A549 (cell line): Measurements from ENCODE around the gene ARRDC2. TPM values are rescaled to one million over a fixed set of nuclear protein-coding genes. Genes with fewer than 3 reads are reported as not detected.
A peak's percentile ranks its signal among the peaks of the same experiment; 100 is the strongest.

Experiments used
- ATAC-seq, 2 experiments: fragments of 200-7000 bp in 1 of 2; fragments of >200 bp in 1 of 2; cut with Nextera tagmentation in 1 of 2; cut with Tn5 transposase in 1 of 2; 3 replicates each; pipeline versions ENCODE4 v1.8.0 to v1.9.1; 2018 to 2020; ENCODE audit warnings: mild to moderate bottlenecking in 1 of 2, moderate library complexity in 1 of 2
- CTCF ChIA-PET: fragments of 300-600 bp; sonication (Branson Sonifier 250); formaldehyde crosslinking; extraction: SDS; loops from one replicate; lab custom pipeline; 2021; ENCODE audit warnings: antibody characterized with exemption, inconsistent platforms; lab: Yijun Ruan, JAX
- POLR2A ChIA-PET: fragments of 350-600 bp; formaldehyde crosslinking; extraction: SDS; loops from one replicate; lab custom pipeline; 2021; ENCODE audit warnings: antibody characterized with exemption, inconsistent platforms; lab: Yijun Ruan, JAX
- DNase-seq, 2 experiments: peaks; one replicate each; pipeline versions ENCODE4 v3.0.0 to v3.0.0-alpha.2; 2011 to 2016; ENCODE audit warnings: low read depth in 1 of 2, low spot score in 1 of 2
- FAIRE-seq: peaks from 2 replicates; lab custom pipeline; 2011; peaks lifted over from hg19 to GRCh38; lab: Jason Lieb, UNC
- H3K27ac ChIP-seq, 2 experiments: fragments of >200 bp; sonication (Bioruptor Twin); formaldehyde crosslinking; 3 replicates each; pipeline ENCODE4 v1.5.1; 2016 to 2017
- H3K4me1 ChIP-seq: fragments of >200 bp; sonication (Bioruptor Twin); formaldehyde crosslinking; 3 replicates; pipeline ENCODE4 v1.6.1; 2016
- H3K4me2 ChIP-seq: fragments of >200 bp; sonication (Bioruptor Twin); formaldehyde crosslinking; 3 replicates; pipeline ENCODE4 v1.6.1; 2016
- H3K4me3 ChIP-seq: fragments of >200 bp; sonication (Bioruptor Twin); formaldehyde crosslinking; 3 replicates; pipeline ENCODE4 v1.5.1; 2016
- H3K9me3 ChIP-seq: fragments of >200 bp; sonication (Bioruptor Twin); formaldehyde crosslinking; 3 replicates; pipeline ENCODE4 v1.6.1; 2016
- FOSL2 ChIP-seq, 2 experiments: fragments of 450-650 bp in 1 of 2; fragments of >200 bp in 1 of 2; sonication (Bioruptor Twin) in 1 of 2; formaldehyde crosslinking; IDR thresholded peaks; 2 replicates each; pipeline versions ENCODE4 v1.5.0 to v1.6.1; 2016 to 2020; ENCODE audit warnings: mild to moderate bottlenecking in 1 of 2, moderate library complexity in 1 of 2
- FOXS1 ChIP-seq: fragments of 250-450 bp; sonication (Bioruptor Pico); IDR thresholded peaks from 2 replicates; pipeline ENCODE4 v1.5.0; 2020; ENCODE audit warnings: mild to moderate bottlenecking, moderate library complexity
- GATA3 ChIP-seq: IDR thresholded peaks from 2 replicates; pipeline ENCODE4 v1.6.1; 2012; ENCODE audit warnings: borderline replicate concordance
- HOXA7 ChIP-seq: fragments of 250-450 bp; sonication (Bioruptor Pico); IDR thresholded peaks from 2 replicates; pipeline ENCODE4 v1.5.0; 2020; ENCODE audit warnings: mild to moderate bottlenecking, moderate library complexity
- MYC ChIP-seq: IDR thresholded peaks from 2 replicates; pipeline ENCODE4 v1.6.1; 2012; ENCODE audit warnings: mild to moderate bottlenecking, inconsistent platforms, low read length, improper control_type of control experiment, borderline replicate concordance
- NPAS2 ChIP-seq: fragments of 250-450 bp; sonication (Bioruptor Pico); IDR thresholded peaks from 2 replicates; pipeline ENCODE4 v1.8.0; 2022; ENCODE audit warnings: mild to moderate bottlenecking, moderate library complexity, borderline replicate concordance
- POLR2AphosphoS2 ChIP-seq: conservative IDR thresholded peaks from 2 replicates; pipeline ENCODE4 v1.6.1; 2012; ENCODE audit warnings: low read length, improper control_type of control experiment, inconsistent platforms
- RARB ChIP-seq: fragments of 250-450 bp; sonication (Bioruptor Pico); IDR thresholded peaks from 2 replicates; pipeline ENCODE4 v1.8.0; 2021; ENCODE audit warnings: mild to moderate bottlenecking, moderate library complexity
- RCOR1 ChIP-seq: fragments of 150-350 bp; IDR thresholded peaks from 2 replicates; pipeline ENCODE4 v1.6.1; 2014; ENCODE audit warnings: antibody characterized with exemption, low read length, low read depth
- ZFP36 ChIP-seq: fragments of 450-650 bp; IDR thresholded peaks from 2 replicates; pipeline ENCODE4 v1.6.1; 2014; ENCODE audit warnings: borderline replicate concordance; ENCODE audit not compliant: partially characterized antibody
- WGBS: methylation state at CpG from one replicate; pipeline ENCODE4 v1.1.6; 2017; ENCODE audit errors: missing lambda C conversion rate; 5-methylcytosine and 5-hydroxymethylcytosine counted together
- polyA plus RNA-seq, 4 experiments: library from polyadenylated mRNA; depleted of rRNA in 3 of 4; stranded (reverse); fragments of >200 nt; fragmentation: RNase III in 1 of 4; extraction: RNeasy Plus Mini Kit Qiagen cat#74134 plus additional on column Dnase treatment in 1 of 4; gene quantifications; 2 replicates in 3 of 4; 3 replicates in 1 of 4; pipeline ENCODE4 v1.2.3, GENCODE V29; 2011 to 2017
- TF ChIP-seq, protein P1 (sequence below): fragments of >200 bp; sonication (Bioruptor Twin); formaldehyde crosslinking; IDR thresholded peaks from 3 replicates; pipeline ENCODE4 v1.6.1; 2016
- TF ChIP-seq, protein P2 (sequence below): fragments of >200 bp; sonication (Bioruptor Twin); formaldehyde crosslinking; IDR thresholded peaks from 2 replicates; pipeline ENCODE4 v1.6.1; 2016
- TF ChIP-seq, protein P3 (sequence below): IDR thresholded peaks from 2 replicates; pipeline ENCODE4 v1.6.1; 2012
- TF ChIP-seq, protein P4 (sequence below): IDR thresholded peaks from 2 replicates; pipeline ENCODE4 v1.6.1; 2012

Gene ARRDC2
- polyA plus RNA-seq, 2 of the 4 experiments (the other 2 are of a cell fraction) = 14.5 to 14.8 TPM

DNA sequence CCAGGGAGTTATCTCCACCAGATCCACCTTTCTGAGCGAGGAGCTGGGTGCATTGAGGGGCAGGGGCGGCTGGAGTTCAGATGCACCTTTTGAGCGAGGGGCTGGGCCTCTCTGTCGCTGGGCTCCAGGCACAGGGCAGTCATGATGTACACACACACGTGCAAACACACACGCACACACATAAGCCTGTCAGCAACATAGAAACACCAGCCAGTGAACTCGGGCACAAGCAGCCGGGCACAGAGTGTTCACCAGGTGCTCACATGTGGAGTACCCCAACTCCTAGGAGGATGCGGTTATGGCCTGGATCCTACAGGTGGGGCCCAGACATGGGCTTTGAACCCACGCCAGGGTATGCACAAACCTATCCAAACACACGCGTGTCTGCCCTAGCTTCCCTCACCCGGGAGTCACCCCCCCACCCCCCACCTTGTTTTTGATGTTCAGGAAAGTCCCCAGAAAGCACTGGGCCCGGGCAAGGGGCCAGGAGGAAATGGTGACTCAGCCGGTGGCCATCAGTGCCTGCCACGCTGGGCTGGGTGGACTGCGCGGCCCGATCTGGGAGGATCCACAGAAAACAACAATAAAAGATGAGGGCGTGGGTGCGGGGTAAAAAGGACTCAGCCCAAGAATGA lies 13.3 kb downstream of the ARRDC2 start:
- DNase-seq (peak in 1 of 2 experiments; percentile 65), FAIRE-seq (no peak), ATAC-seq (peak; percentile 55 to 64; a peak in 5 of 6 replicates)
- CTCF ChIA-PET = interaction anchor here (1.0 to 2.0 kb wide), 2 partner anchors 14 to 38 kb away, joined by 3 to 8 read pairs; no protein-coding TSS in a partner anchor
- Histone ChIP-seq H3K4me3 (peak overlapping the region; percentile 39), H3K9me3 (no peaks in the 10 kb centered on the region), H3K4me1 (peaks cover 42% of the 10 kb centered on the region), H3K27ac (peak overlapping the region; percentile 91), H3K4me2 (peak overlapping the region; percentile 93)
- TF ChIP-seq MYC (no peak), RCOR1 (no peak), FOSL2 (IDR thresholded peaks at IDR 0.05) (no peak), FOSL2 (CRISPR knock-in tag; IDR thresholded peaks at IDR 0.05) (peak; percentile 62)
- TF ChIP-seq, protein P1, sequence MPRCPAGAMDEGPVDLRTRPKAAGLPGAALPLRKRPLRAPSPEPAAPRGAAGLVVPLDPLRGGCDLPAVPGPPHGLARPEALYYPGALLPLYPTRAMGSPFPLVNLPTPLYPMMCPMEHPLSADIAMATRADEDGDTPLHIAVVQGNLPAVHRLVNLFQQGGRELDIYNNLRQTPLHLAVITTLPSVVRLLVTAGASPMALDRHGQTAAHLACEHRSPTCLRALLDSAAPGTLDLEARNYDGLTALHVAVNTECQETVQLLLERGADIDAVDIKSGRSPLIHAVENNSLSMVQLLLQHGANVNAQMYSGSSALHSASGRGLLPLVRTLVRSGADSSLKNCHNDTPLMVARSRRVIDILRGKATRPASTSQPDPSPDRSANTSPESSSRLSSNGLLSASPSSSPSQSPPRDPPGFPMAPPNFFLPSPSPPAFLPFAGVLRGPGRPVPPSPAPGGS = no peak
- POLR2A ChIA-PET = interaction anchor here (0.5 to 1.5 kb wide), 5 partner anchors 11 to 404 kb away, joined by 3 to 4 read pairs (median 3); partner anchors contain the start of gene MAST3
- WGBS = 21% methylated on average over 13 of the region's 21 CpGs

DNA sequence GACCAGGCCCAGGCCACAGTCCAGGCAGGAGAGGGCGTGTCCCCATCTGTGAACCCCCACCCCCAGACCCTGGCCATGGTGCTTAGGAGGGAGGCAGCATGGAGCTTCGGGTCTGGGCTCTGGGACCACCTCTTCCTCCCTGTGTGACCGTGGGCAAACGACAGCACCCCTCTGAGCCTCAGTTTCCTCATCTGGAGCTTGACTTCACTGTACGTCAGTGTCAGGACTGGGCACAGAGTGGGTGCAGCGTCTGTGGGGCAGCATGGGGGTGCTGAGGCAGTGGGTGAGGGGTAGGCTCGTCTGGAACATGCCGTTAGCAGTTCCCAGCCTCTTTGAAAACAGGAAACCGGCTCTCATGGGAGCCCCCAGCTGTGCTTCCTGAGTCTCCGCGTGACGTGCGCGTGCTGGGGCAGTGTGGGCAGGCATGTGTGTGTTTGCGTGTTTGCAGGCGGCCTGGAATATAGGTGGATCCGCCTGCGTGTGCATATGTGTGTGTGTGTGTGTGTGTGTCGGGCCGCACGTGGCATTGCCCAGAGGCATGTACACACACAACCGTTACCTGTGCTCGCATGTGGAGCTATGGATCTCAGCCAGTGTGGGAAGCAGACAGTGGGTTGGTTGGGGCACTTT lies 15.8 kb downstream of the ARRDC2 start:
- Histone ChIP-seq H3K4me2 (peak overlapping the region; percentile 93; the same call in 1 of the 3 replicates), H3K27ac (peak overlapping the region; percentile 37 to 91; a peak in 2 of 6 replicates), H3K4me1 (peaks cover 32% of the 10 kb centered on the region)
- no peak for ATAC-seq
- POLR2A ChIA-PET = no interaction called here
- DNase-seq = no peak
- TF ChIP-seq, protein P2, sequence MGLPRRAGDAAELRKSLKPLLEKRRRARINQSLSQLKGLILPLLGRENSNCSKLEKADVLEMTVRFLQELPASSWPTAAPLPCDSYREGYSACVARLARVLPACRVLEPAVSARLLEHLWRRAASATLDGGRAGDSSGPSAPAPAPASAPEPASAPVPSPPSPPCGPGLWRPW = no peak
- TF ChIP-seq, protein P3, sequence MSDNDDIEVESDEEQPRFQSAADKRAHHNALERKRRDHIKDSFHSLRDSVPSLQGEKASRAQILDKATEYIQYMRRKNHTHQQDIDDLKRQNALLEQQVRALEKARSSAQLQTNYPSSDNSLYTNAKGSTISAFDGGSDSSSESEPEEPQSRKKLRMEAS = no peak
- TF ChIP-seq, protein P4, sequence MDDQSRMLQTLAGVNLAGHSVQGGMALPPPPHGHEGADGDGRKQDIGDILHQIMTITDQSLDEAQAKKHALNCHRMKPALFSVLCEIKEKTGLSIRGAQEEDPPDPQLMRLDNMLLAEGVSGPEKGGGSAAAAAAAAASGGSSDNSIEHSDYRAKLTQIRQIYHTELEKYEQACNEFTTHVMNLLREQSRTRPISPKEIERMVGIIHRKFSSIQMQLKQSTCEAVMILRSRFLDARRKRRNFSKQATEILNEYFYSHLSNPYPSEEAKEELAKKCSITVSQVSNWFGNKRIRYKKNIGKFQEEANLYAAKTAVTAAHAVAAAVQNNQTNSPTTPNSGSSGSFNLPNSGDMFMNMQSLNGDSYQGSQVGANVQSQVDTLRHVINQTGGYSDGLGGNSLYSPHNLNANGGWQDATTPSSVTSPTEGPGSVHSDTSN = no peak
- TF ChIP-seq GATA3 (no peak), POLR2AphosphoS2 (no peak), NPAS2 (CRISPR knock-in tag) (no peak), RARB (CRISPR knock-in tag) (no peak)
- TF ChIP-seq, all 56 proteins: peak for 0
- Histone ChIP-seq H3K9me3 (no peaks in the 10 kb centered on the region), H3K4me3 (no peak overlapping the region)
- WGBS = 97% methylated on average over 16 of the region's 23 CpGs
- no peak for FAIRE-seq
- CTCF ChIA-PET = interaction anchor here (0.5 to 3.5 kb wide), 7 partner anchors 13 to 226 kb away, joined by 3 to 11 read pairs (median 4); no protein-coding TSS in a partner anchor

DNA sequence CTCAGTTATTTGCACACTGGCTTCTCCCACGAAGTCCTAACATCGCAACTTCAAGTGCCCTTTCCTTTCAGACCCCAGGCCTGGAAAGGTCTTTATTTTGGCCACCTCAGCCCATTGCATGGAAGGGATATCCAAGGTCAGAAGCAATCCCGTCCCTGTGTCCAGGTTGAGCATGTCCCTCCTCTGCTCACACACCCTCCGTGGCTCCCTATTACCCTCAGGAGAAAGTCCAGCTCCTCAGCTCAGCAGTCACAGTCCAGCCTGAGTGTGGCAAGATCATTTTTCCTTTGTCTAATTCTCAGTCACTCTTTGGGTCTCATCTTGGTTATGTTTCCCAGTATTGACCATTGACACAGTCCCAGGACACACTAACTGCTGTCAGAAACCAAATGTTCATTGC lies 19.2 kb downstream of the ARRDC2 start:
- TF ChIP-seq FOXS1 (CRISPR knock-in tag) (no peak), ZFP36 (peak; percentile 66), HOXA7 (CRISPR knock-in tag) (no peak)
- CTCF ChIA-PET = interaction anchor here (1.2 to 1.5 kb wide), 2 partner anchors 21 to 29 kb away, joined by 3 read pairs; no protein-coding TSS in a partner anchor

More for the DNA sequence above, 19.2 kb downstream of the ARRDC2 start:
- POLR2A ChIA-PET = no interaction called here
- Histone ChIP-seq H3K4me3 (no peak overlapping the region), H3K4me2 (no peak overlapping the region), H3K9me3 (no peaks in the 10 kb centered on the region), H3K4me1 (peaks cover 21% of the 10 kb centered on the region), H3K27ac (no peak overlapping the region)
- DNase-seq (no peak), FAIRE-seq (no peak), ATAC-seq (no peak)
- WGBS = 91% methylated on average over 4 of the region's 4 CpGs
